SK-N-SH (cell line): ENCODE measurements around the gene LGR5. TPM values are rescaled to one million over a fixed set of nuclear protein-coding genes. Genes with fewer than 3 reads are reported as not detected.

Experiments used
- CTCF ChIA-PET: fragments of 300-600, 350-600 bp; formaldehyde crosslinking; extraction: SDS; loops from one replicate; lab custom pipeline; 2021; lab: Yijun Ruan, JAX
- POLR2A ChIA-PET: fragments of 350-600 bp; sonication (Branson Sonifier 250); formaldehyde crosslinking; extraction: SDS; loops from one replicate; lab custom pipeline; 2020; ENCODE audit warnings: antibody characterized with exemption, inconsistent platforms; lab: Yijun Ruan, JAX
- DNase-seq: peaks from one replicate; pipeline ENCODE4 v3.0.0; 2012
- H2AFZ ChIP-seq: fragments of 200-600 bp; sonication (generic); 2 replicates; pipeline ENCODE4 v1.8.1; 2016; ENCODE audit warnings: antibody characterized with exemption, mild to moderate bottlenecking, low read depth
- H3F3A ChIP-seq: fragments of 200-600 bp; sonication (generic); replicated peaks from 2 replicates; pipeline ENCODE3; 2016; ENCODE audit warnings: antibody characterized with exemption, mild to moderate bottlenecking; ENCODE audit not compliant: insufficient read depth
- H3K27ac ChIP-seq, 2 experiments: fragments of 200-500 bp in 1 of 2; fragments of 200-600 bp in 1 of 2; sonication (Bioruptor generic) in 1 of 2; sonication (generic), shearing (Covaris generic) in 1 of 2; 2 replicates each; pipeline versions ENCODE4 v1.5.1 to v1.6.1; 2014 to 2016; ENCODE audit warnings: low read depth in 2 of 2, inconsistent platforms in 1 of 2, low read length in 1 of 2, mild to moderate bottlenecking in 1 of 2, mixed read lengths in 1 of 2
- H3K27me3 ChIP-seq: fragments of 200-600 bp; sonication (generic), shearing (Covaris generic); 2 replicates; pipeline ENCODE4 v1.6.1; 2016; ENCODE audit warnings: mixed run types; ENCODE audit not compliant: insufficient read depth
- H3K36me3 ChIP-seq, 2 experiments: fragments of 200-500 bp in 1 of 2; fragments of 200-600 bp in 1 of 2; sonication (Bioruptor generic) in 1 of 2; sonication (generic) in 1 of 2; replicated peaks in 1 of 2; 2 replicates each; pipeline versions ENCODE3 to v1.5.1; 2014 to 2016; ENCODE audit warnings: low read length in 1 of 2, mild to moderate bottlenecking in 1 of 2; ENCODE audit not compliant: insufficient read depth in 2 of 2, control insufficient read depth in 1 of 2
- H3K4me1 ChIP-seq, 2 experiments: fragments of 200-500 bp in 1 of 2; fragments of 200-600 bp in 1 of 2; sonication (Bioruptor generic) in 1 of 2; sonication (generic), shearing (Covaris generic) in 1 of 2; 2 replicates each; pipeline versions ENCODE4 v1.5.1 to v1.6.1; 2014 to 2016; ENCODE audit warnings: low read depth in 1 of 2, low read length in 1 of 2, mixed run types in 1 of 2; ENCODE audit not compliant: insufficient read depth in 2 of 2, control insufficient read depth in 1 of 2
- H3K4me2 ChIP-seq: fragments of 200-600 bp; sonication (generic), shearing (Covaris generic); 2 replicates; pipeline ENCODE4 v1.6.1; 2017; ENCODE audit warnings: mixed run types
- H3K4me3 ChIP-seq, 2 experiments: fragments of 200-500 bp in 1 of 2; fragments of 200-600 bp in 1 of 2; sonication (Bioruptor generic) in 1 of 2; sonication (generic), shearing (Covaris generic) in 1 of 2; 2 replicates each; pipeline versions ENCODE4 v1.5.1 to v1.8.1; 2014 to 2016; ENCODE audit warnings: low read depth in 2 of 2, inconsistent platforms in 1 of 2, low read length in 1 of 2, mild to moderate bottlenecking in 1 of 2, mixed read lengths in 1 of 2, moderate library complexity in 1 of 2
- H3K79me2 ChIP-seq: fragments of 200-600 bp; sonication (generic); 2 replicates; pipeline ENCODE4 v1.8.1; 2017; ENCODE audit warnings: mild to moderate bottlenecking; ENCODE audit not compliant: insufficient read depth
- H3K9ac ChIP-seq: fragments of 200-600 bp; sonication (generic); 2 replicates; pipeline ENCODE4 v1.6.1; 2017; ENCODE audit warnings: mixed run types
- H3K9me2 ChIP-seq: fragments of 200-600 bp; sonication (generic); 2 replicates; pipeline ENCODE4 v1.6.1; 2017; ENCODE audit warnings: mixed run types
- H3K9me3 ChIP-seq: fragments of 200-600 bp; sonication (generic); 2 replicates; pipeline ENCODE4 v1.6.1; 2017; ENCODE audit warnings: mixed run types, mild to moderate bottlenecking, moderate library complexity
- H4K20me1 ChIP-seq: fragments of 200-600 bp; sonication (generic); 2 replicates; pipeline ENCODE4 v1.6.1; 2017; ENCODE audit warnings: mild to moderate bottlenecking, mixed run types; ENCODE audit not compliant: insufficient read depth
- ELF1 ChIP-seq: IDR thresholded peaks from 2 replicates; pipeline ENCODE4 v1.4.0; 2012
- EZH2phosphoT487 ChIP-seq: fragments of 200-600 bp; sonication (generic); IDR thresholded peaks from 2 replicates; pipeline ENCODE4 v1.6.1; 2017; ENCODE audit warnings: low read depth, mixed run types, mild to moderate bottlenecking, antibody characterized with exemption, moderate library complexity, borderline replicate concordance
- GATA2 ChIP-seq: sonication (generic); formaldehyde crosslinking; IDR thresholded peaks from 2 replicates; pipeline ENCODE4 v1.5.0; 2020; ENCODE audit warnings: mild to moderate bottlenecking, missing genetic modification reagents
- IRF3 ChIP-seq: fragments of 150-350 bp; IDR thresholded peaks from 2 replicates; pipeline ENCODE4 v1.6.1; 2016; ENCODE audit warnings: mild to moderate bottlenecking, low read depth, low read length
- JUND ChIP-seq: IDR thresholded peaks from 2 replicates; pipeline ENCODE4 v1.4.0; 2012
- MAX ChIP-seq: IDR thresholded peaks from 2 replicates; pipeline ENCODE4 v1.4.0; 2012; ENCODE audit warnings: low read depth
- MEF2A ChIP-seq: IDR thresholded peaks from 2 replicates; pipeline ENCODE4 v1.4.0; 2012; ENCODE audit warnings: low read depth, borderline replicate concordance
- NFIC ChIP-seq: IDR thresholded peaks from 2 replicates; pipeline ENCODE4 v1.4.0; 2012; ENCODE audit warnings: borderline replicate concordance
- POLR2AphosphoS5 ChIP-seq: IDR thresholded peaks from 2 replicates; pipeline ENCODE4 v1.6.1; 2012; ENCODE audit warnings: low read depth, low read length
- RFX5 ChIP-seq: IDR thresholded peaks from 2 replicates; pipeline ENCODE4 v1.6.1; 2012; ENCODE audit warnings: mild to moderate bottlenecking, improper control_type of control experiment, low read length
- SIN3A ChIP-seq: IDR thresholded peaks from 2 replicates; pipeline ENCODE4 v1.6.1; 2012; ENCODE audit warnings: low read depth, mild to moderate bottlenecking, low read length, moderate library complexity, borderline replicate concordance
- TCF12 ChIP-seq: IDR thresholded peaks from 2 replicates; pipeline ENCODE4 v1.4.0; 2012
- TEAD4 ChIP-seq: IDR thresholded peaks from 2 replicates; pipeline ENCODE4 v1.4.0; 2012; ENCODE audit warnings: mild to moderate bottlenecking, borderline replicate concordance; ENCODE audit not compliant: insufficient read depth
- YY1 ChIP-seq: IDR thresholded peaks from 2 replicates; pipeline ENCODE4 v1.4.0; 2012; ENCODE audit warnings: low read depth, mild to moderate bottlenecking
- ZBTB33 ChIP-seq: IDR thresholded peaks from 2 replicates; pipeline ENCODE4 v1.4.0; 2012; ENCODE audit warnings: low read depth, borderline replicate concordance
- WGBS: methylation state at CpG from one replicate; pipeline ENCODE4 v1.1.6; 2017; ENCODE audit warnings: low lambda C conversion rate; 5-methylcytosine and 5-hydroxymethylcytosine counted together
- polyA plus RNA-seq, 3 experiments: library from polyadenylated mRNA; depleted of rRNA; stranded (reverse); fragments of >200 nt; gene quantifications; 2 replicates each; pipeline ENCODE4 v1.2.3, GENCODE V29; 2012

Gene LGR5
- polyA plus RNA-seq, 1 of the 3 experiments (the other 2 are of a cell fraction) = 1.4 TPM

GRCh38 chr12:71474791-71475190 is 35.2 kb downstream of the LGR5 start (continued):
- TF ChIP-seq IRF3 (no peak), JUND (no peak)

GRCh38 chr12:71475280-71475679 is 35.7 kb downstream of the LGR5 start:
- Histone ChIP-seq H3F3A (no peaks in the 10 kb centered on the region), H3K4me1 (peaks cover 4 to 8% of the 10 kb centered on the region in 2 experiments; a peak in 3 of 4 replicates), H3K36me3 (no peaks in the 10 kb centered on the region), H3K9me2 (no peaks in the 10 kb centered on the region), H3K27ac (no peak overlapping the region), H4K20me1 (no peaks in the 10 kb centered on the region), H3K9ac (no peak overlapping the region), H3K79me2 (no peaks in the 10 kb centered on the region), H3K9me3 (no peaks in the 10 kb centered on the region), H3K27me3 (no peaks in the 10 kb centered on the region), H2AFZ (no peak overlapping the region), H3K4me3 (no peak overlapping the region), H3K4me2 (no peak overlapping the region)
- no peak for DNase-seq
- WGBS = 63% methylated on average over 5 of the region's 5 CpGs
- CTCF ChIA-PET = interaction anchor here (0.7 to 1.1 kb wide), 3 partner anchors 13 to 130 kb away, joined by 3 to 5 read pairs (median 4); no protein-coding TSS in a partner anchor
- TF ChIP-seq SIN3A = no peak
- no peak for TF ChIP-seq RFX5
- no peak for TF ChIP-seq YY1
- TF ChIP-seq ELF1 = no peak
- TF ChIP-seq ZBTB33 = no peak
- TF ChIP-seq IRF3 = no peak
- no peak for TF ChIP-seq TEAD4
- no peak for TF ChIP-seq GATA2 (CRISPR knock-in tag)
- no peak for TF ChIP-seq EZH2phosphoT487
- TF ChIP-seq MEF2A = no peak
- no peak for TF ChIP-seq MAX
- TF ChIP-seq NFIC = no peak
- no peak for TF ChIP-seq JUND
- TF ChIP-seq POLR2AphosphoS5 = no peak
- TF ChIP-seq TCF12 = no peak
- POLR2A ChIA-PET = no interaction called here
